ENCODE measurements around the gene TMEM229B.

TMEM229B gene

DNA sequence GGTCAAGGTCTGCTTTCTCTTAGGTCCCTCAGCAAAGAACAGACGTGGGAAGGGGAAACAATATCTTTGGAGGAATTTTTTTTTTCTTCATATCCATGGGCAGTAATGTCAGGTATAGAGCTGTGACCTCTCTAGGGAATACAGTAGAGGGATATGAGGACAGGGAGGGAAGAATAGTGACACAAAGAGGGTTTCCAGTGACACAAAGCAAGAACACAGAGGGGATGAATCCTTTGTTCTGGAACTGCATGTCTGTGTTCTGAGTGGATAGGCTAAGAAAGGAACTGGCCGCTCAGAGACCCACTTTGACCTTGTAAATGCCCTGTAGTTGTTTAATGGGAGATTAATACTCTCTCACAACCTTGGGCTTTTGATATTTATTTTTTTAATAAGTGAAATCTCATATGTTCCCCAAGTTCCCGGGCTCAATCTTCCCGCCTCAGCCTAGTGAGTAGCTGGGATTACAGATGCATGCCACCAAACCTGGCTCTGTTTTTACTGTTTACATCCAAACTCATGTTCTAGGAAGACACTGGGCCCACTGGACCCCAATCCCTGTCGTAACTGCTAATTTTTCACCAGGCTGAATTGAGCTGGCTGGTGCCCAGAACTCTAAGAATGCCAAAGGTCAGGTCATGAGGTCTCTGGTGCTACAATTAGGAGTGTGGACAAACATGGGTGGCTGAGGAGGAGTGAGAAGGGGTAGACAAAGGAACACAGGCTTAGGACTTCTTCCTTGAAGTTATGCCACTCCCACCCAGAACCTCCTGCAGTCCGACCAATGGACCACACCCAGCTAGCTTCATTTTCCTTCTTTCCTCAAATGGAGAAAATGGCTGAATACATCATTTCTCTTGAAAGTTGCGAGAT, 35.5 kb upstream of the TMEM229B start:
- no peak for DNase-seq
- Mint-ChIP-seq H3K4me1 (ENCODE audit: low read depth) (no peaks in the 10 kb centered on the region), H3K36me3 (ENCODE audit: low read depth) (no peaks in the 10 kb centered on the region), H3K27ac (no peak overlapping the region), H3K27me3 (peaks cover 23% of the 10 kb centered on the region), H3K4me3 (no peak overlapping the region), H3K9me3 (no peaks in the 10 kb centered on the region)

DNA sequence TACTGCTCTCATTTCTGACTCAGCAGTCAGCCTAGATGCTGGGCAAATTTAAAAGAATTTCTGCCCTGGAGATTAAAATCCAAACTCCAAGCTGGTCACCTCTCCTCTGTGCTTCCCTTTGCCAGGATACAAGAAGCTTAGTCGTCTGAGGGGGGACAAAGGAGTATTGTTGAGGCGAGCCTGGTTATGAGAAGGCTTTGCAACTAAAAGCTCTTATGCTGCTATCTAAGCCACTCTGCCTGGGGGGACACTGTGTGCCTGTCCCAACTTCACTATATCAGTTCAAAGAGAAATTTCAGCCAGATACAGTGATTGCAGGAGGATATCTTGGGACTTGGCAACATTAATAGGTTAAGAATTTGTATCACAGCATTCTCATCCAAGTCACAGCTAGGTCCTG, 33.7 kb upstream of the TMEM229B start:
- no peaks in the 10 kb centered on the region for H3K36me3 Mint-ChIP-seq (ENCODE audit: low read depth)
- no peaks in the 10 kb centered on the region for H3K9me3 Mint-ChIP-seq
- H3K4me1 Mint-ChIP-seq (ENCODE audit: low read depth), result no peaks in the 10 kb centered on the region
- H3K27ac Mint-ChIP-seq, result no peak overlapping the region
- peaks cover 23% of the 10 kb centered on the region for H3K27me3 Mint-ChIP-seq
- no peak for DNase-seq
- no peak overlapping the region for H3K4me3 Mint-ChIP-seq

DNA sequence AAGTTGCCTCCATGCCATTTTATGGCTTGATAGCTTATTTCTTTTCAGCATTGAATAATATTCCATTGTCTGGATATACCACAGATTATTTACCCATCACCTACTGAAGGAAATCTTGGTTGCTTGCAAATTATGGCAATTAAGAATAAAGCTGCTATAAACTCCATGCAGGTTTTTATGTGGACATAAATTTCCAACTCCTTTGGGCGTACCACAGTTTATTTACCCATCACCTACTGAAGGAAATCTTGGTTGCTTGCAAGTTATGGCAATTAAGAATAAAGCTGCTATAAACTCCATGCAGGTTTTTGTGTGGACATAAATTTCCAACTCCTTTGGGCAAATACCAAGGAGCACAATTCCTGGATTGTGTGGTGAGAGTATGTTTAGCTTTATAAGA, 32.0 kb upstream of the TMEM229B start:
- Mint-ChIP-seq H3K27me3 (peaks cover 17% of the 10 kb centered on the region), H3K4me3 (no peak overlapping the region), H3K27ac (no peak overlapping the region), H3K9me3 (no peaks in the 10 kb centered on the region), H3K4me1 (ENCODE audit: low read depth) (peaks cover 7% of the 10 kb centered on the region), H3K36me3 (ENCODE audit: low read depth) (no peaks in the 10 kb centered on the region)
- DNase-seq, result no peak

DNA sequence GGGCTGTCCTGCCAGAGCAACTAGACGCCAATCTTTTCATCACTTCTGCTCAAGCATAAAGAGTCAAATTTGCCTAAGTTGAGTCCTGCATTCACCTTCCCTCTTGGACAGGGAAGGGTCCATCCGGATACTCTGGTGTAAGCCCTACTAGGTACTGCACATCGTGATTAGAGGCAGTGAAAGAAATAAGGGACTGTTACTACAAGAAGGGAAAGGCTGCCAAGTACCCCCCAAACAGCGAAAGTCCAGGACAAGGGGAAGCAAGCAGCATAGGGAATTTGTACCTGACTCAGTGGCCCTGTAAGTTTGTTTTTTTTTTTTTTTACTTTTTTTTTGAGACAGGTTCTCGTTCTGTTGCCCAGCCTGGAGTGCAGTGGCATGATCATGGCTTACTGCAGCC, 30.9 kb upstream of the TMEM229B start:
- Mint-ChIP-seq H3K36me3 (ENCODE audit: low read depth) (no peaks in the 10 kb centered on the region), H3K27me3 (peaks cover 10% of the 10 kb centered on the region), H3K4me3 (no peak overlapping the region), H3K4me1 (ENCODE audit: low read depth) (peaks cover 10% of the 10 kb centered on the region), H3K9me3 (no peaks in the 10 kb centered on the region), H3K27ac (no peak overlapping the region)
- no peak for DNase-seq

DNA sequence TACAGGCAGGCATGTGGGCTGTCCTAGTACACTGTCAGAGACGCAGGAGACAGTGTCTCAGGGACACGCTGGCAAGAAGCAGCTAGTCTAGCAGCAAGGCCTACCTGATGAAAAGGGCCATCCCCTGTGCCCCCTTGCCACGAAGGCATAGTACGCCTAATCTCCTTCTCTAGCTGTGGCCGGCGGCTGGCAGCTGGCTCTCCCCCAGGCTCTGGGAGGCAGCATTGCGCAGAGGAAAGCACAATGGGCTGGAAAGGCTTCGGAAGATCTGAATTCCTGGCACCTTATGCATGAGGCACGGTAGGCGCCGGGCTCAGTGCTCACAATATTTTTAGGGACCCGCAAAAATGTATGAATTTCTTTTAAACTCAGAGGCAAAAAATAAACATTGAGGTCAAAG, 28.6 kb upstream of the TMEM229B start:
- Mint-ChIP-seq H3K9me3 (no peaks in the 10 kb centered on the region), H3K4me3 (no peak overlapping the region), H3K36me3 (ENCODE audit: low read depth) (no peaks in the 10 kb centered on the region), H3K4me1 (ENCODE audit: low read depth) (peaks cover 18% of the 10 kb centered on the region), H3K27me3 (no peaks in the 10 kb centered on the region), H3K27ac (no peak overlapping the region)
- DNase-seq, result no peak

DNA sequence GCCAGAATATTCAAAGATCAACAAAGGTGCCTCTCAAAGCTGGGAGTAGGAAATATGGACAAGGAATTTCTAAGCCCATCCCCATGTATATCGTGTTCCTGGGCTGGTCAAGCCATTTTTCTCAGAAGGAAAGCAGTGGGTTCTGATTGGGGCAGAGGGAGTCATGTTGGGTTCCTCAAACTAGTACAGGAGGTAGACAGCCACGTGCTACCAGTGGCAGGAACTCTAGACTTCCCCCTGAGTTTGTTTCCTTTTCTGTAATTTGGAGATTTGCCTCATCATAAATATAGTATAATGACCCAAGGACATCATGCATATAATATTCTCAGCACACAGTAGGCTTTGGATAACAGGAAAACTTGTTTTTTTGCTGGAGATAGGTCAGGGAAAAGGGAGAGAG, 28.2 kb upstream of the TMEM229B start:
- H3K27me3 Mint-ChIP-seq, result no peaks in the 10 kb centered on the region
- H3K36me3 Mint-ChIP-seq (ENCODE audit: low read depth), result no peaks in the 10 kb centered on the region
- peak overlapping the region; percentile 18 for H3K4me3 Mint-ChIP-seq
- peak overlapping the region; percentile 26 for H3K27ac Mint-ChIP-seq
- DNase-seq, result no peak
- peaks cover 18% of the 10 kb centered on the region for H3K4me1 Mint-ChIP-seq (ENCODE audit: low read depth)
- H3K9me3 Mint-ChIP-seq, result no peaks in the 10 kb centered on the region

DNA sequence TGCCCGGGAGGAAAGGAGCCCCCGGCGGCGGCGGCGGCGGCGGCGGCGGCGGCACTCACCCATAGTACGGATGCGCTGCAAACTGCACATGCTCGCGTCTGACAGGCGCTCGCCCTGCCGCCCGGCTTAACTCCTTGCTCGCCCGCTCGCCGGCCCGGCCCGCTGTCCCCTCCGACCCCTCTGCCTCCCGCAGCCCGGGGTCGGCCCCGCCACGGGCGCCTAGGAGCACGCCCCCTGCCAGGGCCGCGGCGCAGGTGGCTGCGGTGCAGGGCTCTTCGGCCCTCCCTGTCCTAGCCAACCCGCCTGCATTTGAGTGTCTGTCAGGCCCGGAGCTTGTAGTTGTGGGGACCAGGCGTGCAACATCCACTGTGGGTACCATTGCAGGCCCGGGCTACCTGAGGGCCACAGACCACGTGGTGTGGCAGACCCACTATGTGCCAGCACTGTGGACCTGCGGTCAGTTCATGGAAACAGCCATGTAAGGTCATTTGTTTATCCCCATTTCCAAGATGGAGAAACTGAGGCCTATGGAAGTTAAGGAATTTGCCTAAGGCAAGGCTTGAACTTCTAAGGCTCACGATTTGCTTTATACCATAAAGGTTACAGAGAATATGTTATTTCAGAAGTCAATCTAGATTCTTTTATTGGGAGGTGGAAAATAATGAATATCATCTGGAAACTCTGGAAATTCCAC, 27.0 kb upstream of the TMEM229B start:
- DNase-seq, result peak; percentile 73
- H3K27ac Mint-ChIP-seq, result peak overlapping the region; percentile 29
- no peaks in the 10 kb centered on the region for H3K9me3 Mint-ChIP-seq
- H3K4me3 Mint-ChIP-seq, result peak overlapping the region; percentile 69
- no peaks in the 10 kb centered on the region for H3K36me3 Mint-ChIP-seq (ENCODE audit: low read depth)
- peaks cover 22% of the 10 kb centered on the region for H3K4me1 Mint-ChIP-seq (ENCODE audit: low read depth)
- H3K27me3 Mint-ChIP-seq, result no peaks in the 10 kb centered on the region

DNA sequence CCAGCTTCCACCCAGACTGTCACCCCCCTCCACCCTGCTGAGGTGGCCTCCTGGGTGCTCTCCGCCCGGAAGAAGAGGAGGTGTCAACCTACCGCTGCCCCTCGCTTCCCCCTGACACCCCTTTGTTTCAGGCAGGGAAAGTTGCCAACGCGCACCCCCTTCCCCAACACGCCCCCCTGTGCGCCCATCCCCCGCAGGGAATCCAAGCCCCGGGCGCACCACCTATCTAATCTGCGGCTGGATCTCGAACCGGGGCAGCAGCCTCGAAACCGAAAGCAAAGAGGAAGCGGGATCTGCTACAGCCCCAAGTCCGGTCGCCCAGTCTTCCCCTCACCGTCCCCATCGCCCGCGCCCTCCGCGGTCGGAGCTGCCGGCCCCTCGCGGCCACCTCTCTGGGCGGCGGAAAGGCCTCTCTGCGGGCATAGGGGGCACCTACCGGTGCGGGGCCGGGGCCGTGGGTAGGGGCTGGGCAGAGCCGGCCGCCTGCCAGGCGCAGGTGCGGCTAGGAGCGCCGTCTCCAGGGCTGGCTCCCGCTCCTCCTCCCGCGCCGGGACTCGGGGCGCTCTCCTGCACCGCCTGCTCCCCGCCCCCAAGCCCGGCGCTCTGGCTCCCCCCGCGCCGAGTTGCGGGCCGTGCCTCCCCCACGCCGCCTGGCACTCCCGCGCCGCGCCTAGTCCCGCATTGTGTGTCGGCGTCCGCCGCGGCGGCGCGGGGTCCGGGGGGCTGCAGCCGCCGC, 26.3 kb upstream of the TMEM229B start:
- Mint-ChIP-seq H3K27me3 (no peaks in the 10 kb centered on the region), H3K27ac (peak overlapping the region; percentile 63), H3K4me1 (ENCODE audit: low read depth) (peaks cover 22% of the 10 kb centered on the region), H3K36me3 (ENCODE audit: low read depth) (no peaks in the 10 kb centered on the region), H3K4me3 (peak overlapping the region; percentile 79), H3K9me3 (no peaks in the 10 kb centered on the region)
- DNase-seq, result peak; percentile 69

DNA sequence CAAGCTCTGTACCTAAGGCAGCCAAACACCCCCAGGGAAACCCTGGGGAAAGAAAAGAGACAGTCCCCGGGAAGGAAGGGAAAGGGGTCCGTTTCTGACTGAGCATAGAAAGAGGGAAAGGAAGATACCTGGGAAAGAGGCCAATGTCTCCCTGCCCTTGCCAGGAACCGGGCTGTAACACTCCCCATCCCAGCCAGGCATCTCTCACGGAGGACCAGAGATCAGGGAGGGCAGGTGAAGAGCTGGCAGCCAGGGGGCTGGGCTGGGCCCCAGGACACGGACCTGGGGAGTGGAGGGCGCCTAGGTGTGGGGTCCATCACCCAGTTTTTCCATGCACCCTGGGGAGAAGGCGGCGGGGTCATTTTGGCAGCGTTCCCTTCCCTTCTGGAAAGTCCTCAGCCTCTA, 25.7 kb upstream of the TMEM229B start:
- H3K27me3 Mint-ChIP-seq, result no peaks in the 10 kb centered on the region
- H3K4me1 Mint-ChIP-seq (ENCODE audit: low read depth), result peaks cover 22% of the 10 kb centered on the region
- peak overlapping the region; percentile 79 for H3K4me3 Mint-ChIP-seq
- no peak overlapping the region for H3K27ac Mint-ChIP-seq
- DNase-seq, result no peak
- H3K36me3 Mint-ChIP-seq (ENCODE audit: low read depth), result no peaks in the 10 kb centered on the region
- no peaks in the 10 kb centered on the region for H3K9me3 Mint-ChIP-seq

DNA sequence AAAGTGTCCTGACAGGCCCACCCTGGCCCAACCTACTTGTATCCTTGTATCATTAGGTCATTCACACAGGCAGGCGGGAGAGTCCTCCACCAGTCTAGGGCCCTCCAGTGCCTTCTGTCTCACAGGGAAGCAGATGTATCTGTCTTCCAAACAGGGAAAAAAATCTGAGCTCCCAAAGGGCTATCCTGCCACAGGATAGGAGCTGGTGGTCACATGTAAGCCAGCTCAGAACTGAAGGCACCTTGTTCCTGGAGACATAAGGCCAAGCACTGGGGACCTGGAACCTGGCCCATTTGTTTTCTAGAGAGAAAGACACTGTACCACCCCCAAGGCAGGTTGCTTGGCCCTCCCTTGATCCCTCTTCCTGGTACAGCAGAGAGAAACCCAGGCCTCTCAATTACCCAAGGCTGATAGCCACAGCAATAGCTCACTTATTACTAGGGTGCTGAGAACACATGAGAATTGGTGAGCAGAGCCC, 25.1 kb upstream of the TMEM229B start:
- no peaks in the 10 kb centered on the region for H3K9me3 Mint-ChIP-seq
- H3K4me3 Mint-ChIP-seq, result peak overlapping the region; percentile 79
- H3K27ac Mint-ChIP-seq, result no peak overlapping the region
- H3K27me3 Mint-ChIP-seq, result no peaks in the 10 kb centered on the region
- H3K36me3 Mint-ChIP-seq (ENCODE audit: low read depth), result no peaks in the 10 kb centered on the region
- H3K4me1 Mint-ChIP-seq (ENCODE audit: low read depth), result peaks cover 22% of the 10 kb centered on the region
- no peak for DNase-seq

DNA sequence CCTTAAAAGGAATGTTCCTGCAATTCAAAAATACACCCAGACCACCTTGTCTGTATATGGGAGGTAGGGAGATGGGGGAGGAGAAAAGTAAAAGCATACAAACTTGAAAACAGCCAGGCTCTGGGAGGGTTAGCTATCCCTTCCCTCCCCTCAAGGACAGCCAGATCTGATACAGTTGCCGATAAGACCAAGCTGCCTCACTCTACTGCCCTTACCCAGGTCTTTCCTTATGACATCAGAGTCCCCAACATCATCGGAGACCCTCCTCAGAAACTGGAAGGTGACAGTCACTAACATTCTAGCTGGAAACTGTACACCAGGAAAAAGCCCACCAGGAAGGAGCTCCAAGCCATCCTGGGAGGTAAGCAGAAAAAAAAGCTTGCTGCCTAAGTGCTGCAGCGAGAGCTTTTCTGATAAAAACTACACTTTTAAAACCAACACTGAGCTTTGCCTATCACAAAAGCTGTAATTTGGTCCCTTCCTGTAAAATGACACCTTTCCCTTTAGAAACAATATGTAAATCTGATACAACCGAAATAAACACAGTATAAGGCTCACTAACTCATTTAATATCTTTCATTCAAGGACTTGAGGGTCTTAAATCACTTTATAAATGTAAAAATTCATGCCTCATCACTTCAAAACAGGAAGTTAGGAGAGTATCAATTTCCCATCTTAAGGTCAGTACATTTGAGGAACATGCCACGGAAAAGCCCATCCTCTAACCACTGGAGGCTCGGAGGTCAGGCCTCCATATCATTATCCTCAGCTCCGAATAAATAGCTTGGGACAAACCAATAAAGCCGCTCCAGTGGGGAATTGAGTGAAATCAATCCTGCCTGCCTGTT, 24.2 kb upstream of the TMEM229B start:
- no peak for DNase-seq
- Mint-ChIP-seq H3K9me3 (no peaks in the 10 kb centered on the region), H3K4me3 (no peak overlapping the region), H3K36me3 (ENCODE audit: low read depth) (no peaks in the 10 kb centered on the region), H3K4me1 (ENCODE audit: low read depth) (peaks cover 22% of the 10 kb centered on the region), H3K27me3 (no peaks in the 10 kb centered on the region), H3K27ac (peak overlapping the region; percentile 8)

DNA sequence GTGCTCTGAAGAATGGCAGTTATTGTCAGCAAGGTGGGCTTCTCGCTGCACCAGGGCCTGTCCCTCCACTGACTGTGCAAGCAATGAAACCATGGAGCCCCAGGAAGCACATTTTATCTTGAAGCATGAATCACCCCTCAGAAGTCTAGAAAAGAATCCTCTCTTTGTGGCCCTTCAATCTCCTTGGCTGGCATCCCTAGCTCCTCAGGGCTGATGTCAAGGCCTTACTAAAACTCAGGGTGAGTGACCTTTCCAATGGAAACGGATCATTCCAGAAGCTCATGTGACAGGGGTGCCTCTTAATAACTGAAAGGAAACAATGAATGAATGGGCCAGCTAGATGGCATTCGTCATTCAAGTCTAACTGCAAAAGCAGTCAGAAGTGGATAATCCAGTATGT, 22.3 kb upstream of the TMEM229B start:
- DNase-seq, result no peak
- Mint-ChIP-seq H3K4me1 (ENCODE audit: low read depth) (peaks cover 19% of the 10 kb centered on the region), H3K9me3 (no peaks in the 10 kb centered on the region), H3K27ac (no peak overlapping the region), H3K27me3 (no peaks in the 10 kb centered on the region), H3K4me3 (no peak overlapping the region), H3K36me3 (ENCODE audit: low read depth) (no peaks in the 10 kb centered on the region)

DNA sequence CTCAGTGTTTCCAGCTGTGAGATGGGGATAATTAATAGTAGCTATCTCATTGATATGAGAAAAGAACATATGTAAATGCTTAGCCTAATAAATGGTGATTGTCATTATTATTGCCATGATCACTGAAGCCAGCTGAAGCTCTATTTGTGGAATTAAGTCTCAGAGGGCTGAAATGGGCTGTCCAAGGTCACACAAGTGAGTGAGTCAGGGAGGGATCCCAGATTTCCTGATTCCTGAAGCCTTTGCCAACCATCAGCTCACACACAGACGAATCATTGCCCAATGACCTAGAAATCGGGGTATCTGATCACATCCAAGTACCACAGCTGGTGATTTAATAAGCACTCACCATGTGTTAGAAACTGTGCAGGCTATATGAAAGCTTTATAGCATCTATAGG, 21.6 kb upstream of the TMEM229B start:
- Mint-ChIP-seq H3K27me3 (no peaks in the 10 kb centered on the region), H3K4me1 (ENCODE audit: low read depth) (peaks cover 15% of the 10 kb centered on the region), H3K27ac (no peak overlapping the region), H3K9me3 (no peaks in the 10 kb centered on the region), H3K4me3 (no peak overlapping the region), H3K36me3 (ENCODE audit: low read depth) (no peaks in the 10 kb centered on the region)
- no peak for DNase-seq

DNA sequence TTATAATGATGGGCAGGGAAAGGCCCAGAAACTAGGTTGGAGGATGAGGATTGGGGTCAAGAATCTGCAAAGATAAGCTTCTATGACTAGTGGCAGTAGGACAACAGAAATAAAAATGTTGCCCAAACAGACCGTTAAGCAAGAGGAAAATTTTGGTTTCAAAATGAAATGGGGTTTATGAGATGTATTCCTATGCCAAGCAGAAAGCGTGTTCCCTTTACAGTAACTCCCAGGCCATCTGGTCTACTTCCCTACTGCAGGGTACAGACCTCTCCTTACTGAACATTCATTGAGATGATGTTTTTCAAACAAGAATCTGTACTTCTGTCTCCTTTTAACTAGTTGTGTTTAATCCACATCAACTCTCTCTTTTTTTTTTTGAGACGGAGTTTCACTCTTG, 20.4 kb upstream of the TMEM229B start:
- DNase-seq, result no peak
- Mint-ChIP-seq H3K27ac (no peak overlapping the region), H3K4me1 (ENCODE audit: low read depth) (peaks cover 9% of the 10 kb centered on the region), H3K36me3 (ENCODE audit: low read depth) (no peaks in the 10 kb centered on the region), H3K27me3 (no peaks in the 10 kb centered on the region), H3K9me3 (no peaks in the 10 kb centered on the region), H3K4me3 (no peak overlapping the region)

All from activated T-cell treated with anti-CD3 and anti-CD28 coated beads, Interleukin-2, amount 50 U/mL, for 24 hours (primary cell).